Activated naive CD8-positive, alpha-beta T cell treated with anti-CD3 and anti-CD28 coated beads, Interleukin-2, amount 50 U/mL, for 24 hours (primary cell): ENCODE data around the gene PRDM10.

Experiments used
- ATAC-seq: fragments of 150-1000 bp; cut with Tn5 transposase; one replicate; pipeline ENCODE4 v1.10.0; 2021
- DNase-seq: peaks from one replicate; pipeline ENCODE4 v3.0.0; 2021
- H3K27ac Mint-ChIP-seq: one replicate; pipeline ENCODE4 v1.8.0; 2021; ENCODE audit warnings: mild to moderate bottlenecking, mixed read lengths
- H3K27me3 Mint-ChIP-seq: one replicate; pipeline ENCODE4 v1.8.0; 2021; ENCODE audit warnings: mixed read lengths
- H3K36me3 Mint-ChIP-seq: one replicate; pipeline ENCODE4 v1.8.0; 2021; ENCODE audit warnings: low read depth, mixed read lengths
- H3K4me1 Mint-ChIP-seq: one replicate; pipeline ENCODE4 v1.8.0; 2021; ENCODE audit warnings: mixed read lengths
- H3K4me3 Mint-ChIP-seq: one replicate; pipeline ENCODE4 v1.8.0; 2021; ENCODE audit warnings: mild to moderate bottlenecking, moderate library complexity, mixed read lengths
- H3K9me3 Mint-ChIP-seq: one replicate; pipeline ENCODE4 v1.8.0; 2021; ENCODE audit warnings: mixed read lengths

The PRDM10 gene, protein sequence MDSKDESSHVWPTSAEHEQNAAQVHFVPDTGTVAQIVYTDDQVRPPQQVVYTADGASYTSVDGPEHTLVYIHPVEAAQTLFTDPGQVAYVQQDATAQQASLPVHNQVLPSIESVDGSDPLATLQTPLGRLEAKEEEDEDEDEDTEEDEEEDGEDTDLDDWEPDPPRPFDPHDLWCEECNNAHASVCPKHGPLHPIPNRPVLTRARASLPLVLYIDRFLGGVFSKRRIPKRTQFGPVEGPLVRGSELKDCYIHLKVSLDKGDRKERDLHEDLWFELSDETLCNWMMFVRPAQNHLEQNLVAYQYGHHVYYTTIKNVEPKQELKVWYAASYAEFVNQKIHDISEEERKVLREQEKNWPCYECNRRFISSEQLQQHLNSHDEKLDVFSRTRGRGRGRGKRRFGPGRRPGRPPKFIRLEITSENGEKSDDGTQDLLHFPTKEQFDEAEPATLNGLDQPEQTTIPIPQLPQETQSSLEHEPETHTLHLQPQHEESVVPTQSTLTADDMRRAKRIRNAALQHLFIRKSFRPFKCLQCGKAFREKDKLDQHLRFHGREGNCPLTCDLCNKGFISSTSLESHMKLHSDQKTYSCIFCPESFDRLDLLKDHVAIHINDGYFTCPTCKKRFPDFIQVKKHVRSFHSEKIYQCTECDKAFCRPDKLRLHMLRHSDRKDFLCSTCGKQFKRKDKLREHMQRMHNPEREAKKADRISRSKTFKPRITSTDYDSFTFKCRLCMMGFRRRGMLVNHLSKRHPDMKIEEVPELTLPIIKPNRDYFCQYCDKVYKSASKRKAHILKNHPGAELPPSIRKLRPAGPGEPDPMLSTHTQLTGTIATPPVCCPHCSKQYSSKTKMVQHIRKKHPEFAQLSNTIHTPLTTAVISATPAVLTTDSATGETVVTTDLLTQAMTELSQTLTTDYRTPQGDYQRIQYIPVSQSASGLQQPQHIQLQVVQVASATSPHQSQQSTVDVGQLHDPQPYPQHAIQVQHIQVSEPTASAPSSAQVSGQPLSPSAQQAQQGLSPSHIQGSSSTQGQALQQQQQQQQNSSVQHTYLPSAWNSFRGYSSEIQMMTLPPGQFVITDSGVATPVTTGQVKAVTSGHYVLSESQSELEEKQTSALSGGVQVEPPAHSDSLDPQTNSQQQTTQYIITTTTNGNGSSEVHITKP

GRCh38 chr11:130002352-130002845 lies at the start of gene PRDM10:
Gene PRDM10 (minus strand): TSS chr11:130002835. CDS start chr11:129960964, 41,871 bp downstream.
- Mint-ChIP-seq H3K27me3 (no peaks in the 10 kb centered on the region), H3K4me1 (peaks cover 39% of the 10 kb centered on the region), H3K4me3 (peak within 1 kb of the TSS; percentile 95), H3K9me3 (no peaks in the 10 kb centered on the region), H3K36me3 (peaks cover under 1% of the 10 kb centered on the region), H3K27ac (peak within 1 kb of the TSS; percentile 100)
- DNase-seq (peak; percentile 88), ATAC-seq (peak; percentile 63)

DNA sequence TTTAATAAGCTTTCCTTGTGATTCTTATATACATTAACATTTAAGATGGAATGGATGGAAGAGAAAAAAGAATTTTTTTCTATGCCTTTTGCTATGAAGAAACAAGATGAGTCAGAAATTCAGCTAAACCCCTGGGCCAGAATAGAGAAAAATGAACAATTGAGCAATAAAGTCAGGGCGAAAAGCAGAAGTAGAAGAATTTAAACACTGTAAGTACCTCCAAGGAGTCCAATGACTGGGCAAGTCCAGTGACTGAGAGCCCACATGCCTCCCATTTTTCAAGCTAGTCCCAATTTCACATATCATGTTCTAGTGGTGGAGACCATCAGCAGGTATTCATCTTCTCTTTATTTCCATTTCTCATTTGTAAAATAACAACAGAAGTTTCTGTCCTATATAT lies 48.4 kb upstream of the PRDM10 start:
- Mint-ChIP-seq H3K4me1 (no peaks in the 10 kb centered on the region), H3K4me3 (no peak overlapping the region), H3K36me3 (no peaks in the 10 kb centered on the region), H3K27me3 (peaks cover 6% of the 10 kb centered on the region), H3K9me3 (peaks cover 3% of the 10 kb centered on the region), H3K27ac (no peak overlapping the region)
- ATAC-seq (no peak), DNase-seq (no peak)

GRCh38 chr11:130050257-130050656 lies 47.6 kb upstream of the PRDM10 start:
- no peaks in the 10 kb centered on the region for H3K4me1 Mint-ChIP-seq
- peaks cover 3% of the 10 kb centered on the region for H3K9me3 Mint-ChIP-seq
- no peak overlapping the region for H3K27ac Mint-ChIP-seq
- H3K4me3 Mint-ChIP-seq: no peak overlapping the region
- H3K36me3 Mint-ChIP-seq: no peaks in the 10 kb centered on the region
- H3K27me3 Mint-ChIP-seq: peaks cover 3% of the 10 kb centered on the region
- no peak for ATAC-seq
- no peak for DNase-seq

- no peak for ATAC-seq
- peaks cover 3% of the 10 kb centered on the region for H3K9me3 Mint-ChIP-seq
- H3K27ac Mint-ChIP-seq: no peak overlapping the region
Measured at GRCh38 chr11:130049328-130049771, 46.7 kb upstream of the PRDM10 start.

DNA sequence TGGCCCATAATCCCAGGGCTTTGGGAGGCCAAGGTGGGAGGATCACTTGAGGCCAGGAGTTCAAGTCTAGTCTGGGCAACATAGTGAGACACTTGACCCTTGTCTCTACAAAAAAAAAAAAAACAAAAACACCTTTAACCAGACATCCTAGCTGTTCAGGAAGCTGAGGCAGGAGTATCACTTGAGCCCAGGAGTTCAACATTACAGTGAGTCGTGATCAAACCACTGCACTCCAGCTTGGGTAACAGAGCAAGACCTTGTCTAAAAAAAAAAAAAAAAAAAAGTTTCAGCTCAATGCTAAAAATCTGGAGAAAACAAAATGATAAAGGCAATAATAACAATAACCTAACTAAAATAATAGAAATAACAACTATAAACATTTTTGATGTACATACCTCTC lies 44.5 kb upstream of the PRDM10 start:
- H3K4me3 Mint-ChIP-seq: no peak overlapping the region
- no peak for DNase-seq
- ATAC-seq: no peak
- H3K36me3 Mint-ChIP-seq: no peaks in the 10 kb centered on the region
- no peaks in the 10 kb centered on the region for H3K4me1 Mint-ChIP-seq
- H3K27me3 Mint-ChIP-seq: peaks cover 8% of the 10 kb centered on the region
- no peak overlapping the region for H3K27ac Mint-ChIP-seq
- no peaks in the 10 kb centered on the region for H3K9me3 Mint-ChIP-seq

More at GRCh38 chr11:130049328-130049771, 46.7 kb upstream of the PRDM10 start:
- peaks cover 3% of the 10 kb centered on the region for H3K27me3 Mint-ChIP-seq
- no peaks in the 10 kb centered on the region for H3K4me1 Mint-ChIP-seq
- DNase-seq: no peak
- no peak overlapping the region for H3K4me3 Mint-ChIP-seq
- H3K36me3 Mint-ChIP-seq: no peaks in the 10 kb centered on the region

DNA sequence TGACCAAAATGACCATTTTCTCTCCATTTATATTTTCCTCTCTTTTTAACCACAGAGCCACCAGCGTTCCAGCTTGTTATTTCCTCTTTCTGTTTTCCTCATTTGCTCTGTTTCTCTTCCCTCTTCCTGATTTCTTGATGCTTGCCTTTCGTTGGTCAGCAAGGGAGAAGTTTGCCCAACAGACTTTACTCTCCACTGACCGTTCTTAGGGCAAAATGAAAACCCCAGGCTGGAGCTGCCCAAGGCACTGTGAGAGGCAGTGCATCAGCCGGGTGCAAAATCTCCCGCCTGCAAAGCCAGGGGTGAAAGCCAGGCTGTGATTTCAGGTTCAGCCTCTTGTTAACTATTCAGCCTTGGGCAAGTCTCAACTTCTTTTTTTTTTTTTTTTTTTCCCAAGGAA lies 40.9 kb upstream of the PRDM10 start:
- DNase-seq: no peak
- Mint-ChIP-seq H3K9me3 (no peaks in the 10 kb centered on the region), H3K27ac (no peak overlapping the region), H3K27me3 (peaks cover 4% of the 10 kb centered on the region), H3K36me3 (no peaks in the 10 kb centered on the region), H3K4me1 (no peaks in the 10 kb centered on the region), H3K4me3 (no peak overlapping the region)
- no peak for ATAC-seq

DNA sequence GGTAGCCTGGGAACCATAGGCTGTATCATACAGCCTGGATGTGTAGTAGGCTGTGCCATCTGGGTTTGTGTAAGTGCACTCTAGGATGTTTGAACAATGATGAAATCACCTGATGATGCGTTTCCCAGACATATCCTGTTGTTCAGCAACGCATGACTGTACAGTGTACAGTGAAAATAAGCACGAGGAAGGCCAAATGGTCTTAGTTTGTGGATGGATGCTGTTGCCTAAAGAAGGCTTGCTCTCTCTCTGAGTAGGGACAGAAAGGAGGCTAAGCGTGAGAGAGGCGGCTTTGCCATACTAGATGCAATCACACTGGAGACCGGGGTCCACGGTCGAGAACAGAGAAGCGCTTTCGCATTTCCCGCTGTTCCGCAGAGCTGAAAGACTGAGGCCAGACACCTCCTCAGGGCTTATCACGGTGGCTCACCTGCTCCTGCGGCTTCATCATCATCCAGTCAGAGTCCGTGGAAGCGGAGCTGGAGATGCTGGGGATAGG lies 39.5 kb upstream of the PRDM10 start:
- H3K4me1 Mint-ChIP-seq: no peaks in the 10 kb centered on the region
- DNase-seq: no peak
- H3K27me3 Mint-ChIP-seq: peaks cover 7% of the 10 kb centered on the region
- no peaks in the 10 kb centered on the region for H3K9me3 Mint-ChIP-seq
- no peak overlapping the region for H3K27ac Mint-ChIP-seq
- no peak for ATAC-seq
- no peaks in the 10 kb centered on the region for H3K36me3 Mint-ChIP-seq
- no peak overlapping the region for H3K4me3 Mint-ChIP-seq

GRCh38 chr11:130040281-130040940 lies 37.8 kb upstream of the PRDM10 start:
- ATAC-seq: no peak
- no peaks in the 10 kb centered on the region for H3K9me3 Mint-ChIP-seq
- no peak for DNase-seq
- peaks cover 10% of the 10 kb centered on the region for H3K27me3 Mint-ChIP-seq
- H3K27ac Mint-ChIP-seq: no peak overlapping the region
- H3K4me1 Mint-ChIP-seq: no peaks in the 10 kb centered on the region
- H3K4me3 Mint-ChIP-seq: no peak overlapping the region
- no peaks in the 10 kb centered on the region for H3K36me3 Mint-ChIP-seq

GRCh38 chr11:130037881-130038585 lies 35.4 kb upstream of the PRDM10 start:
- ATAC-seq (no peak), DNase-seq (no peak)
- no peak overlapping the region for H3K4me3 Mint-ChIP-seq
- H3K27me3 Mint-ChIP-seq: peaks cover 6% of the 10 kb centered on the region
- no peaks in the 10 kb centered on the region for H3K9me3 Mint-ChIP-seq
- no peaks in the 10 kb centered on the region for H3K36me3 Mint-ChIP-seq
- no peak overlapping the region for H3K27ac Mint-ChIP-seq
- H3K4me1 Mint-ChIP-seq: no peaks in the 10 kb centered on the region

DNA sequence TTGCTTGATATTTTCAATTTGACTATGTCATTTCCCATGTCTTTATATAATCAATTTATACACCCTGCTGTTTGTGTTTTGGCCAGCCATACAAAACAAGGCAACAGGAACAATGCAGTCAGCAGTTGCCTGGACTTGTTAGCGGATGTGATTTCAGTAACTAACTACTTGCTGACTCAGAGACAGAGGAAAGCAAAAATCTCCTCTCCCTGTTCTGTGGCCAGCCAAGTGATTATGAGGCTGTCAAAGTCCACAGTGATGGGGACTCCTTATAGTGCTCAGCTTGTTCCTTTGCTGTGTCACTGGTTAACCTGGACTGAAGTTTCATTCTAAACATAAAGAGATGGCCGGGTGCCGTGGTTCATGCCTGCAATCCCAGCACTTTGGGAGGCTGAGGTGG lies 34.4 kb upstream of the PRDM10 start:
- ATAC-seq (no peak), DNase-seq (no peak)
- Mint-ChIP-seq H3K4me1 (no peaks in the 10 kb centered on the region), H3K27me3 (peaks cover 6% of the 10 kb centered on the region), H3K27ac (no peak overlapping the region), H3K36me3 (no peaks in the 10 kb centered on the region), H3K9me3 (no peaks in the 10 kb centered on the region), H3K4me3 (no peak overlapping the region)

DNA sequence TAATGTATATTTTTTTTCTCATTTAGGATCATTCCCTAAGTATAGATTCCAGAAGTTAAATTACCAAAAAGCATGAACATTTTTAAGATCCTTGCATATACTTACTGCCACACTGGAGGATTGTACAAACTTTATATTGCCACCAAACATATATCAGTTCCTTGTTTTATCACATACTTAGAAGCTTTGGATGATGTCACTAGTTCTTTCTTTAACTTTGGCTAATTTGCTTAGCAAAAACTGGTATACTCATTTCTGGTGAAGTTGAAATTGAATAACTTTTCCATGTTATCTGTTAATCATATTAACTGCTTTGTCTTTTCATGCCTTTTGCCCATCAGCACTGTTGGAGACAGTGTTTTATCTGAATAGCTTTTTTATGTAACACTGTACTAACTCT lies 31.6 kb upstream of the PRDM10 start:
- Mint-ChIP-seq H3K27ac (no peak overlapping the region), H3K27me3 (peaks cover 6% of the 10 kb centered on the region), H3K4me3 (no peak overlapping the region), H3K9me3 (no peaks in the 10 kb centered on the region), H3K4me1 (no peaks in the 10 kb centered on the region), H3K36me3 (no peaks in the 10 kb centered on the region)
- DNase-seq (no peak), ATAC-seq (no peak)

DNA sequence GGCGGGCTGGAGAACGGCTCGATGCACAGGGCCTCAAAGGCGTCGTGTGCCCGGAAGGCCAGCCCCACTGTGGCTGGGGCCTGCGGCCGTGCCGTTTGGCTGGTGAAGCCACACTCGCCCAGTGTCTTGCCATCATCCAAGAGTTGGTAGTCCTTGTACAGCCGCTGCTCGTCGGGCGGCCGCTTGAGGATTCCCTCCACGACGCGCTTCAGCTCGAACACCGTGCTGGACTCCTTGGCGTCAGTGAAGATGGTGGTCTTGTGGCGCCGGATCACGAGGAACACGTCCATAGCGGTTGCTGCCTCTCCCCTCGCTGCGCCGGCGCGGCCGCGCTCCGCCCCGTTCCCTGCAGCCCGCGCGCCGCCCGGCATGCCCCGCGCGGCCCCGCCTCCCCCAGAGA lies 30.3 kb upstream of the PRDM10 start:
- no peaks in the 10 kb centered on the region for H3K9me3 Mint-ChIP-seq
- H3K36me3 Mint-ChIP-seq: no peaks in the 10 kb centered on the region
- no peak for DNase-seq
- H3K27ac Mint-ChIP-seq: no peak overlapping the region
- peaks cover 7% of the 10 kb centered on the region for H3K27me3 Mint-ChIP-seq
- no peak for ATAC-seq
- no peak overlapping the region for H3K4me3 Mint-ChIP-seq
- H3K4me1 Mint-ChIP-seq: no peaks in the 10 kb centered on the region

DNA sequence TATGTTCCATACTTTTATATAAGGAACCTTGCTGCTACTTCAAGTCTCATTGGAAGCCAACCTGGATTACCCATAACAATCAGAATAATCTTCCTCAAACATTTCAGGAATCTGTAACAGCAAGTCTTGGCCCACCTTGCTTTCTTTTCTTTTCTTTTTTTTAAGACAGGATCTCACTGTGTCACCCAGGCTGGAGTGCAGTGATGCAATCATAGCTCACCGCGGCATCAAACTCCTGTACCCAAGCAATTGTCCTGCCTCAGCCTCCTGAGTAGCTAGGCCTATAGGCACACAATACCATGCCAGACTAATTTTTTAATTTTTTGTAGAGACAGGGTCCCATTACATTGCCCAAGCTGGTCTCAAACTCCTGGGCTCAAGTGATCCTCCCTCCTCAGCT lies 29.3 kb upstream of the PRDM10 start:
- no peak for DNase-seq
- no peak for ATAC-seq
- no peak overlapping the region for H3K4me3 Mint-ChIP-seq
- peaks cover 8% of the 10 kb centered on the region for H3K27me3 Mint-ChIP-seq
- no peaks in the 10 kb centered on the region for H3K9me3 Mint-ChIP-seq
- H3K4me1 Mint-ChIP-seq: no peaks in the 10 kb centered on the region
- H3K36me3 Mint-ChIP-seq: no peaks in the 10 kb centered on the region
- no peak overlapping the region for H3K27ac Mint-ChIP-seq
